Gastrocnemius medialis (tissue), 4 donors: ENCODE measurements around the gene C18orf54.

Experiments used
- POLR2A ChIP-seq, 2 donors: fragments of 450-650 bp; IDR thresholded peaks; one replicate each; pipeline ENCODE4 v1.6.1; 2017; ENCODE audit warnings: antibody characterized with exemption in 2 of 2, mild to moderate bottlenecking in 2 of 2, moderate library complexity in 2 of 2
- TF ChIP-seq, protein P1 (sequence below), 5 experiments: fragments of 450-650 bp in 3 of 5; fragments of 200-600 bp in 2 of 5; sonication (generic) in 2 of 5; IDR thresholded peaks in 4 of 5; conservative IDR thresholded peaks in 1 of 5; 1 replicate in 4 of 5; 2 replicates in 1 of 5; pipeline ENCODE4 v1.5.1; 2016 to 2019; ENCODE audit warnings: antibody characterized with exemption in 5 of 5, mild to moderate bottlenecking in 3 of 5, moderate library complexity in 3 of 5

DNA sequence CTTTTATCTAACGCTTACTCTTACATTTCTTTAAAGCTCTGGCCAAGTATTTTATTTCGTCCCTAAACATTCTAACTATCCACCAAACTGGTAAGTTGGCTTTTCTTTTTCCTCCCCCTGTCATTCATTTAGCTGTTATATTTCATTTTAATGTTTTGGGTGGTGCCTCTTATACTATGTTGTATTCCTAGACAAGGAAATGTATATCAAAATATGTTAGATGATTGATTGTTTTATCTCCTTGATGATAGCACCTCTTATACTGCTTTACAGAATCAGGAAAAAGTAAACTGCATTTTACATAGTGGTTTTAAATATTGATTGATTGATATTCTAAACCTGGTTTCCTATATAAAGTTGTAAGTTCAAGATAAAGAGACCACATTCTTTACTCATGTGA is 23.9 kb downstream of the C18orf54 start:
- no peak for TF ChIP-seq POLR2A (IDR thresholded peaks at IDR 0.05)
- TF ChIP-seq, protein P1, sequence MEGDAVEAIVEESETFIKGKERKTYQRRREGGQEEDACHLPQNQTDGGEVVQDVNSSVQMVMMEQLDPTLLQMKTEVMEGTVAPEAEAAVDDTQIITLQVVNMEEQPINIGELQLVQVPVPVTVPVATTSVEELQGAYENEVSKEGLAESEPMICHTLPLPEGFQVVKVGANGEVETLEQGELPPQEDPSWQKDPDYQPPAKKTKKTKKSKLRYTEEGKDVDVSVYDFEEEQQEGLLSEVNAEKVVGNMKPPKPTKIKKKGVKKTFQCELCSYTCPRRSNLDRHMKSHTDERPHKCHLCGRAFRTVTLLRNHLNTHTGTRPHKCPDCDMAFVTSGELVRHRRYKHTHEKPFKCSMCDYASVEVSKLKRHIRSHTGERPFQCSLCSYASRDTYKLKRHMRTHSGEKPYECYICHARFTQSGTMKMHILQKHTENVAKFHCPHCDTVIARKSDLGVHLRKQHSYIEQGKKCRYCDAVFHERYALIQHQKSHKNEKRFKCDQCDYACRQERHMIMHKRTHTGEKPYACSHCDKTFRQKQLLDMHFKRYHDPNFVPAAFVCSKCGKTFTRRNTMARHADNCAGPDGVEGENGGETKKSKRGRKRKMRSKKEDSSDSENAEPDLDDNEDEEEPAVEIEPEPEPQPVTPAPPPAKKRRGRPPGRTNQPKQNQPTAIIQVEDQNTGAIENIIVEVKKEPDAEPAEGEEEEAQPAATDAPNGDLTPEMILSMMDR (IDR thresholded peaks at IDR 0.05 in 4 of 5, conservative IDR thresholded peaks at IDR 0.05 in 1 of 5), result no peak
